ENCODE data around the gene ZDHHC13.

The ZDHHC13 gene

GRCh38 chr11:19208181-19208580, 91.2 kb downstream of the ZDHHC13 start:
- DNase-seq (ENCODE audit: low read depth): no peak

- no peak for DNase-seq (ENCODE audit: low read depth)
These were observed 92.1 kb downstream of the ZDHHC13 start for GRCh38 chr11:19208959-19209546.

- no peak for DNase-seq (ENCODE audit: low read depth)
These were observed 92.8 kb downstream of the ZDHHC13 start for GRCh38 chr11:19209617-19210370.

- no peak for DNase-seq (ENCODE audit: low read depth)
These were observed 99.1 kb downstream of the ZDHHC13 start for GRCh38 chr11:19216021-19216420.

- no peak for DNase-seq (ENCODE audit: low read depth)
These were observed 99.9 kb downstream of the ZDHHC13 start for GRCh38 chr11:19216709-19217374.

- no peak for DNase-seq (ENCODE audit: low read depth)
These were observed 101.2 kb downstream of the ZDHHC13 start for GRCh38 chr11:19218216-19218615.

GRCh38 chr11:19218786-19219460, 102.0 kb downstream of the ZDHHC13 start:
- no peak for DNase-seq (ENCODE audit: low read depth)

GRCh38 chr11:19220903-19221724, 104.1 kb downstream of the ZDHHC13 start:
- no peak for DNase-seq (ENCODE audit: low read depth)

GRCh38 chr11:19225123-19225522, 108.2 kb downstream of the ZDHHC13 start:
- no peak for DNase-seq (ENCODE audit: low read depth)

- DNase-seq (ENCODE audit: low read depth): no peak
These were observed 108.6 kb downstream of the ZDHHC13 start for GRCh38 chr11:19225581-19225980.

Measured in T-helper 22 cell (primary cell).